Measurements from ENCODE around the gene CPEB2.

GRCh38 chr4:15015170-15015569 is 12.9 kb downstream of the CPEB2 start:
- TF ChIP-seq TAF1 (IDR thresholded peaks at IDR 0.05; ENCODE audit: borderline replicate concordance, insufficient read depth, low read length): no peak
- TF ChIP-seq FOXP2 (optimal IDR thresholded peaks at IDR 0.05; ENCODE audit: borderline replicate concordance, extremely low read depth, extremely low read length, insufficient read depth): no peak
- no peak for TF ChIP-seq POLR2AphosphoS5 (IDR thresholded peaks at IDR 0.05; ENCODE audit: low read depth, low read length)

Measured in PFSK-1 (cell line).